DOHH2 (cell line): Measurements from ENCODE around the gene MYO9A.

Experiments
- H3F3A ChIP-seq: fragments of 200-600 bp; sonication (generic), shearing (Covaris generic); 2 replicates; pipeline ENCODE4 v1.6.0; 2016; ENCODE audit warnings: antibody characterized with exemption, mild to moderate bottlenecking; ENCODE audit not compliant: control insufficient read depth, insufficient read depth
- H3K27ac ChIP-seq: fragments of 200-600 bp; sonication (generic); 2 replicates; pipeline ENCODE4 v1.5.1; 2014; ENCODE audit warnings: low read depth, mild to moderate bottlenecking, low read length, moderate library complexity
- H3K27me3 ChIP-seq: fragments of 200-600 bp; sonication (generic); 2 replicates; pipeline ENCODE4 v1.6.1; 2014; ENCODE audit warnings: mild to moderate bottlenecking, low read length, mixed read lengths; ENCODE audit not compliant: control insufficient read depth
- H3K36me3 ChIP-seq: fragments of 200-600 bp; sonication (generic); 2 replicates; pipeline ENCODE4 v1.6.1; 2014; ENCODE audit warnings: mild to moderate bottlenecking, low read length, moderate library complexity, mixed read lengths; ENCODE audit not compliant: control insufficient read depth
- H3K4me1 ChIP-seq: fragments of 200-600 bp; sonication (generic); 2 replicates; pipeline ENCODE4 v1.6.1; 2014; ENCODE audit warnings: mild to moderate bottlenecking, low read length, mixed read lengths; ENCODE audit not compliant: control insufficient read depth
- H3K4me2 ChIP-seq: fragments of 200-600 bp; sonication (generic); 2 replicates; pipeline ENCODE4 v1.6.0; 2014; ENCODE audit warnings: mild to moderate bottlenecking, low read length, moderate library complexity
- H3K4me3 ChIP-seq: fragments of 200-600 bp; sonication (generic); 2 replicates; pipeline ENCODE4 v1.5.1; 2014; ENCODE audit warnings: mild to moderate bottlenecking, low read length, mixed read lengths
- H3K79me2 ChIP-seq: fragments of 200-600 bp; sonication (generic); 2 replicates; pipeline ENCODE4 v1.6.1; 2014; ENCODE audit warnings: mild to moderate bottlenecking, low read length, mixed read lengths; ENCODE audit not compliant: control insufficient read depth
- H3K9me2 ChIP-seq: fragments of 200-600 bp; sonication (generic); replicated peaks from 2 replicates; pipeline ENCODE4 v1.6.1; 2014; ENCODE audit warnings: mild to moderate bottlenecking, low read length, mixed read lengths; ENCODE audit not compliant: control insufficient read depth
- H3K9me3 ChIP-seq: fragments of 200-600 bp; sonication (generic); 2 replicates; pipeline ENCODE4 v1.6.1; 2014; ENCODE audit warnings: antibody characterized with exemption, low read length, mixed read lengths; ENCODE audit not compliant: control insufficient read depth, insufficient read depth
- H4K20me1 ChIP-seq: fragments of 200-600 bp; sonication (generic); 2 replicates; pipeline ENCODE4 v1.6.0; 2014; ENCODE audit warnings: low read depth, mild to moderate bottlenecking, antibody characterized with exemption, low read length, moderate library complexity; ENCODE audit not compliant: control insufficient read depth, insufficient read depth
- CTCF ChIP-seq: fragments of 200-600 bp; sonication (generic); IDR thresholded peaks from one replicate; pipeline ENCODE4 v1.5.1; 2014; ENCODE audit warnings: antibody characterized with exemption, mild to moderate bottlenecking, low read depth, low read length; ENCODE audit not compliant: poor library complexity, severe bottlenecking
- EZH2phosphoT487 ChIP-seq: fragments of 200-600 bp; sonication (generic); IDR thresholded peaks from 2 replicates; pipeline ENCODE4 v1.6.1; 2017; ENCODE audit warnings: borderline replicate concordance, mild to moderate bottlenecking, antibody characterized with exemption, low read length, moderate library complexity, mixed read lengths

MYO9A gene

GRCh38 chr15:71932689-71933088 lies 185.3 kb downstream of the MYO9A start:
- Histone ChIP-seq H3K9me3 (no peaks in the 10 kb centered on the region), H3K27me3 (no peaks in the 10 kb centered on the region), H3F3A (no peaks in the 10 kb centered on the region), H3K27ac (no peak overlapping the region), H3K9me2 (no peaks in the 10 kb centered on the region), H3K36me3 (peaks cover 71% of the 10 kb centered on the region), H3K79me2 (no peaks in the 10 kb centered on the region), H3K4me1 (peaks cover 3% of the 10 kb centered on the region; the same call in 1 of the 2 replicates), H4K20me1 (no peaks in the 10 kb centered on the region), H3K4me2 (no peak overlapping the region), H3K4me3 (no peak overlapping the region)
- TF ChIP-seq EZH2phosphoT487: no peak
- no peak for TF ChIP-seq CTCF

GRCh38 chr15:71931261-71931660 lies 186.7 kb downstream of the MYO9A start:
- Histone ChIP-seq H3K27ac (no peak overlapping the region), H3K36me3 (peaks cover 65% of the 10 kb centered on the region), H3K4me1 (no peaks in the 10 kb centered on the region), H3K79me2 (no peaks in the 10 kb centered on the region), H3K4me2 (no peak overlapping the region), H3K9me2 (no peaks in the 10 kb centered on the region), H3F3A (no peaks in the 10 kb centered on the region), H3K4me3 (no peak overlapping the region), H4K20me1 (no peaks in the 10 kb centered on the region), H3K9me3 (no peaks in the 10 kb centered on the region), H3K27me3 (no peaks in the 10 kb centered on the region)
- TF ChIP-seq EZH2phosphoT487 (no peak), CTCF (no peak)

- H3K9me2 ChIP-seq: no peaks in the 10 kb centered on the region
- no peak for TF ChIP-seq EZH2phosphoT487
- TF ChIP-seq CTCF: no peak
These were observed 192.8 kb downstream of the MYO9A start for GRCh38 chr15:71925145-71925544.

GRCh38 chr15:71921191-71921590 lies 196.8 kb downstream of the MYO9A start:
- TF ChIP-seq EZH2phosphoT487 (no peak), CTCF (no peak)
- H3K4me3 ChIP-seq: no peak overlapping the region
- no peaks in the 10 kb centered on the region for H3K79me2 ChIP-seq
- H3K9me2 ChIP-seq: no peaks in the 10 kb centered on the region
- H3K27ac ChIP-seq: no peak overlapping the region
- H3K4me1 ChIP-seq: no peaks in the 10 kb centered on the region
- no peaks in the 10 kb centered on the region for H3K9me3 ChIP-seq
- H3K27me3 ChIP-seq: no peaks in the 10 kb centered on the region
- no peaks in the 10 kb centered on the region for H4K20me1 ChIP-seq
- H3K36me3 ChIP-seq: peaks cover 9% of the 10 kb centered on the region
- no peak overlapping the region for H3K4me2 ChIP-seq
- no peaks in the 10 kb centered on the region for H3F3A ChIP-seq

More at GRCh38 chr15:71925145-71925544, 192.8 kb downstream of the MYO9A start:
- Histone ChIP-seq H3K27ac (no peak overlapping the region), H3K27me3 (no peaks in the 10 kb centered on the region), H3K4me2 (no peak overlapping the region), H3K36me3 (peaks cover 11% of the 10 kb centered on the region), H3K4me1 (no peaks in the 10 kb centered on the region), H4K20me1 (no peaks in the 10 kb centered on the region), H3K9me3 (no peaks in the 10 kb centered on the region), H3K79me2 (no peaks in the 10 kb centered on the region), H3K4me3 (no peak overlapping the region), H3F3A (no peaks in the 10 kb centered on the region)
